GM12874 (cell line): ENCODE measurements around the gene PPEF2.

Experiments
- TF ChIP-seq, protein P1 (sequence below): IDR thresholded peaks from 2 replicates; pipeline ENCODE4 v1.5.1; 2011; ENCODE audit warnings: low read depth, mild to moderate bottlenecking, control low read depth, low read length, moderate library complexity; ENCODE audit not compliant: insufficient read depth

The PPEF2 gene

DNA sequence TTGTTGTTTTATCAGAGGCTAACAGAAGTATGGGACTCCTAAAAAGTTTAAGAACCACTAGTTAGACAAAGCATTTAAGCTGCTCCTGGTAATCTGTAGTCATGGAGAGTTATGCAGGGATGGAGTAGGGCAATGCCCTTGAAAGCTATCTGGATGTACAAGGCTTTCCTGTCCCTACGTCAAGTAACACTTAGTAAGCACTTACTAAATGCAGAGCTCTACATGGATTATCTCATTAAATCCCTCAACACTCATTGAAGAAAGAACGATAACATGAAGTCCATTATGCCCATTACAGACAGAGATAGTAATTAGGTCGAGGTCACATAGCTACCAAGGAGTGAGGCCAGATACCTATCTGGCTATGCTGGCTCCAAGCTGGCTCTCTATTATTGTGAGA, 33.2 kb downstream of the PPEF2 start:
- TF ChIP-seq, protein P1, sequence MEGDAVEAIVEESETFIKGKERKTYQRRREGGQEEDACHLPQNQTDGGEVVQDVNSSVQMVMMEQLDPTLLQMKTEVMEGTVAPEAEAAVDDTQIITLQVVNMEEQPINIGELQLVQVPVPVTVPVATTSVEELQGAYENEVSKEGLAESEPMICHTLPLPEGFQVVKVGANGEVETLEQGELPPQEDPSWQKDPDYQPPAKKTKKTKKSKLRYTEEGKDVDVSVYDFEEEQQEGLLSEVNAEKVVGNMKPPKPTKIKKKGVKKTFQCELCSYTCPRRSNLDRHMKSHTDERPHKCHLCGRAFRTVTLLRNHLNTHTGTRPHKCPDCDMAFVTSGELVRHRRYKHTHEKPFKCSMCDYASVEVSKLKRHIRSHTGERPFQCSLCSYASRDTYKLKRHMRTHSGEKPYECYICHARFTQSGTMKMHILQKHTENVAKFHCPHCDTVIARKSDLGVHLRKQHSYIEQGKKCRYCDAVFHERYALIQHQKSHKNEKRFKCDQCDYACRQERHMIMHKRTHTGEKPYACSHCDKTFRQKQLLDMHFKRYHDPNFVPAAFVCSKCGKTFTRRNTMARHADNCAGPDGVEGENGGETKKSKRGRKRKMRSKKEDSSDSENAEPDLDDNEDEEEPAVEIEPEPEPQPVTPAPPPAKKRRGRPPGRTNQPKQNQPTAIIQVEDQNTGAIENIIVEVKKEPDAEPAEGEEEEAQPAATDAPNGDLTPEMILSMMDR, result no peak

DNA sequence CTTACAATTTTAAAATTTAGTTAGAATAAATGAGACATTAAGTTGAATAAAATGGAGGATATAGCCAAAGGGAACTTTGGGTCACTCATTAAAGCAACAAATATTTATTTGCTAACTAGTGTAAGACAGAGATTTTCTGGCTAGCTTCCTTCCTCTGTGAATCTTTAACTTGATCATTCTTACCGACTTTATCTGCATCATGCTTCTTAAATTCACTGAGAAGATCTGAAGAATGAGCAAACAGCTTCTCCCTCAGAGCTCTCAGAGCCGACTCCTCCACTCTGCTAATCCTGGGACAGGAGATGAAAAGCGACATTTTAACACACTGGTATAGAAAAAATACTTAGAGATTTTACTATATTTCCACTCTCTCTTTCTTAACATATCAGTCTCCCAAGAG, 35.1 kb downstream of the PPEF2 start:
- TF ChIP-seq, protein P1, result no peak

DNA sequence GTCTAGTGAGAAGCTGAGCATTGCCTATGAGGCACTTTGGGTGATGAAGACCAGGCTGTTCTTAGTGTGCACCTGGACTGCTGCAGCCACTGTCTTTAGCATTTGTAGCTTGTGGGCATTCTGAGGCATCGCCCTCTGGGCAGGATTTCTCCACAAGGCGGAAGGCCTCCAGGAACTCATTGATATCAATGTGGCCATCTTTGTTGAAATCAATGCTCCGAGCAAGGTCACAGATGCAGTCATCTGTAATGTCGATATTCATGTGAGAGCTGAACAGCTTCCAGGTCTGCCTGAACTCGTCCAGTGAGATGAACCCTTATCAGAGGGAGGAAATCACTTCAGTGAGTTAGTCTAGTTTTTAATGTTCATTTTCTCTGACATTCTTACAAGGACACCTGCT, 41.6 kb downstream of the PPEF2 start:
- TF ChIP-seq, protein P1, result no peak

DNA sequence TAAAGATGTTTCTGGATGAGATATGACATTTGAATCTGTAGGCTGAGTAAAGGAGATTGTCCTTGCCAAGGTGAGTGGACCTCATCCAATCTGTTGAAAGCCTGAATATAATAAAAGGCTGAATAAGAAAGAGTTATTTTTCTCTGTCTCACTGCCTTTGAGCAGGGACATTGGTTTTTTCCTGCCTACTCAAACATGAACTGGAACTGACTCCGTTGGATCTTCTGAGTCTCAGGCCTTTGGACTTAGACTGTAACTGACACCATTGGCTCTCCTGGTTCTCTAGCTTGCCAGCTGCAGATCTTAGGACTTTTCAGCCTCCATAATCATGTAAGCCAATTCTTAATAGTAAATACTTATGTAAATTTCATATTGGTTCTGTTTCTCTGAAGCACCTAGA, 43.5 kb downstream of the PPEF2 start:
- TF ChIP-seq, protein P1, result no peak

DNA sequence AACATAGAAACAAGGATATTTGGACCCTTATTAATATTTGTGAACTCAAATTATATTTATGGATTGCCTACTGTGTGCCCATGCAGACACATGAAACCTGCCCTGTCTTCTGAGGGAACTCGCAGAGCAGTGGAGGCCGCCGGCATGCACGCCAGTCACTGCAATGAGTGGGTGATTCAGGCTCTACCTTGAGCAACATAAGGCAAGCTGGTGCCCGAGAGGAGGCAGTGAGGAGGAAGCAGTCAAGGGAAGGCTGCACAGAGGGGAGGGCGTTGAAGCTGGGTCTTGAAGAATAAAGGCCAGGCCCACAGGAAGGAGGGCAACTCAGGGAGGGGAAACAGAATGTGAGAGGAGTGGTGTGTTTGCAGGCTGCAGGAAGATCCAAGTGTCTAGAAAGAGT, 52.8 kb downstream of the PPEF2 start:
- TF ChIP-seq, protein P1, result no peak

DNA sequence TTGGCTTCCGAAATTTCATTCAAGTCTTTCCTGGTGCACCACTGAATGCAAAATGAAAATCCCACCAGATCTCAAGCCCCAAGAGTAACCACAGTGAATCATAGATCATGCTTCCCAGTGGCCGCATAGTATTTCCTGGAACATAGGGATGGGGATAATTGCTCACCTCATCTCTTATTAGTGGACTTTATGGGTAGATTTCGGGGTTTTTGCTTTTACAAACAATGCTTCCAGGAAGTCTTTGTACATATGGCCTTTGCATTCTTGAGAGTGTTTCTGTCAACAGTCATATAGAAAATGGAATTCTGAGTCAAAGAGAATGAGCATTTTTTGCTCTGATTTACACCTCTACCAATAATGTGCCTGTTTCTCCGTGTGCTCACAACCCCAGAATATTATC, 53.4 kb downstream of the PPEF2 start:
- TF ChIP-seq, protein P1, result no peak

DNA sequence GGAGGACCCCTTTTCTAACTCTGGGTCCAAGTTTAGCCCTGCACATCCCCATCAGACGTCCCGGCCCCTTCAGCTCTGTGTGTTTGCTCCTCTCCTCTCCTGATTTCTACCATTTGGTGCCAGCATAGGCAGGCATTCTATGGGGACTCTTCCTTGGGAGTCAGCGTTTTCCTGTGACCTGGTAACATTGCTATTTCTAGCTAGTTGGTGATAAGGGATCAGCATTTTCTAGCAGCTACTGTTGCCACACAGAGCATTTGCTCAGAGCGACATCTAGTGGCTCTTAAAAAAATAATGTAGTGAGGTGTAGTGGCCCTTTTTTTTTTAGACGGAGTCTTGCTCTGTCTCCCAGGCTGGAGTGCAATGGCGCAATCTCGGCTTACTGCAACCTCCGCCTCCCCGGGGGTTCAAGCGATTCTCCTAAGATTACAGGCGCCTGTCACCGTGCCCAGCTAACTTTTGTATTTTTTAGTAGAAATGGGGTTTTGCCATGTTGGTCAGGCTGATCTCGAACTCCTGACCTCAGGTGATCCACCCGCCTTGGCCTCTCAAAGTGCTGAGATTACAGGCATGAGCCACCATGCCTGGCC, 54.0 kb downstream of the PPEF2 start:
- TF ChIP-seq, protein P1, result peak; percentile 60
